Sigmoid colon (tissue), 3 donors: ENCODE data around the gene ACTN1.

Experiments used
- POLR2A ChIP-seq, 2 donors: fragments of 450-650 bp; IDR thresholded peaks; one replicate each; pipeline ENCODE4 v1.6.1; 2016; ENCODE audit warnings: antibody characterized with exemption in 2 of 2, mild to moderate bottlenecking in 2 of 2, moderate library complexity in 2 of 2
- TF ChIP-seq, protein P1 (sequence below), 4 experiments: fragments of 450-650 bp in 3 of 4; fragments of 200-600 bp in 1 of 4; IDR thresholded peaks; one replicate each; pipeline ENCODE4 v1.5.1; 2016 to 2019; ENCODE audit warnings: antibody characterized with exemption in 4 of 4, mild to moderate bottlenecking in 3 of 4, moderate library complexity in 2 of 4

DNA sequence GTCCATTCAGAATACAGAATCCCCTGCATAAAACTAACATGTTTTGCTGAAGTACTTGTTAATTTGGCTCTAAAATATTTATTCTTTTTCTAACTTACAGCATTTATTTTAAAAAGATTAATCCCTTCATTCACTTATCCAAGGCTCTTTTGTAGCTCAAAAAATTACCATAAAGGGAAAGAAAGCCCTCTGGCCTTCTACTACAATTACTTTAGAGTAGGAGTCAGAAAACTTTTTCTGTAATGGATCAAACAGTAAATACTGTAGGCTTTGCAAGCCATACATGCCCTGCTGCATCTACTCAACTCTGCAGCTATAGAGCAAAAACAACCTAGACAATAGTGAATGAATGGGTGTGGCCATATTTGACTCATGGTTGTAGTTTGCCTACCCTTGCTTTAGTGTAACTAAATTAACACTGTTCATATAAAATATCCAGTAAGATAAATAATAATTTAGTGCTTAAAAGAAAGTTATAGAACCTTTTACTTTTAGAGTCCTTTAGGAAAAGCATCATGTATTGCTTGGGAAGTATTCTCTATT is 112.0 kb downstream of the ACTN1 start:
- TF ChIP-seq, protein P1, sequence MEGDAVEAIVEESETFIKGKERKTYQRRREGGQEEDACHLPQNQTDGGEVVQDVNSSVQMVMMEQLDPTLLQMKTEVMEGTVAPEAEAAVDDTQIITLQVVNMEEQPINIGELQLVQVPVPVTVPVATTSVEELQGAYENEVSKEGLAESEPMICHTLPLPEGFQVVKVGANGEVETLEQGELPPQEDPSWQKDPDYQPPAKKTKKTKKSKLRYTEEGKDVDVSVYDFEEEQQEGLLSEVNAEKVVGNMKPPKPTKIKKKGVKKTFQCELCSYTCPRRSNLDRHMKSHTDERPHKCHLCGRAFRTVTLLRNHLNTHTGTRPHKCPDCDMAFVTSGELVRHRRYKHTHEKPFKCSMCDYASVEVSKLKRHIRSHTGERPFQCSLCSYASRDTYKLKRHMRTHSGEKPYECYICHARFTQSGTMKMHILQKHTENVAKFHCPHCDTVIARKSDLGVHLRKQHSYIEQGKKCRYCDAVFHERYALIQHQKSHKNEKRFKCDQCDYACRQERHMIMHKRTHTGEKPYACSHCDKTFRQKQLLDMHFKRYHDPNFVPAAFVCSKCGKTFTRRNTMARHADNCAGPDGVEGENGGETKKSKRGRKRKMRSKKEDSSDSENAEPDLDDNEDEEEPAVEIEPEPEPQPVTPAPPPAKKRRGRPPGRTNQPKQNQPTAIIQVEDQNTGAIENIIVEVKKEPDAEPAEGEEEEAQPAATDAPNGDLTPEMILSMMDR (IDR thresholded peaks at IDR 0.05): no peak
- no peak for TF ChIP-seq POLR2A (IDR thresholded peaks at IDR 0.05)
